Measurements from ENCODE around the gene TRIM62.
"Not testable (repeated sequence)": the region's sequence is repeated elsewhere in the genome, so short reads cannot be mapped to it uniquely, and the experiment has no call there.

The TRIM62 gene

GRCh38 chr1:33100119-33100415, 81.8 kb downstream of the TRIM62 start:
- 93 to 94% methylated on average over 4 of the region's 4 CpGs for WGBS, 2 experiments
- H3K27me3 ChIP-seq (ENCODE audit: control insufficient read depth, insufficient read depth, low read length, poor library complexity, severe bottlenecking); H3K27ac ChIP-seq (ENCODE audit: insufficient read depth, low read depth, low read length, poor library complexity, severe bottlenecking); H3K9me3 ChIP-seq (ENCODE audit: control insufficient read depth, low read length); H3K4me3 ChIP-seq (ENCODE audit: insufficient read depth, low read depth, low read length); H3K4me1 ChIP-seq (ENCODE audit: control insufficient read depth, insufficient read depth, low read length); H3K36me3 ChIP-seq (ENCODE audit: control insufficient read depth, insufficient read depth, low read length): not testable (repeated sequence)

- H3K36me3 ChIP-seq (ENCODE audit: control insufficient read depth, insufficient read depth, low read length), result no peaks in the 10 kb centered on the region
These were observed 82.3 kb downstream of the TRIM62 start for GRCh38 chr1:33099290-33100118.

GRCh38 chr1:33098371-33098770, 83.5 kb downstream of the TRIM62 start:
- no peak overlapping the region for H3K27ac ChIP-seq (ENCODE audit: insufficient read depth, low read depth, low read length, poor library complexity, severe bottlenecking)
- H3K36me3 ChIP-seq (ENCODE audit: control insufficient read depth, insufficient read depth, low read length), result no peaks in the 10 kb centered on the region

More at GRCh38 chr1:33099290-33100118, 82.3 kb downstream of the TRIM62 start:
- WGBS, 2 experiments, result 85 to 86% methylated on average over 12 to 13 of the region's 13 CpGs
- no peaks in the 10 kb centered on the region for H3K4me1 ChIP-seq (ENCODE audit: control insufficient read depth, insufficient read depth, low read length)
- no peak overlapping the region for H3K4me3 ChIP-seq (ENCODE audit: insufficient read depth, low read depth, low read length)
- H3K9me3 ChIP-seq (ENCODE audit: control insufficient read depth, low read length), result no peaks in the 10 kb centered on the region
- H3K27me3 ChIP-seq (ENCODE audit: control insufficient read depth, insufficient read depth, low read length, poor library complexity, severe bottlenecking), result no peaks in the 10 kb centered on the region
- no peak overlapping the region for H3K27ac ChIP-seq (ENCODE audit: insufficient read depth, low read depth, low read length, poor library complexity, severe bottlenecking)

GRCh38 chr1:33097762-33098161, 84.1 kb downstream of the TRIM62 start:
- no peak overlapping the region for H3K27ac ChIP-seq (ENCODE audit: insufficient read depth, low read depth, low read length, poor library complexity, severe bottlenecking)
- 96 to 97% methylated on average over 4 of the region's 4 CpGs for WGBS, 2 experiments
- H3K4me1 ChIP-seq (ENCODE audit: control insufficient read depth, insufficient read depth, low read length), result no peaks in the 10 kb centered on the region
- H3K4me3 ChIP-seq (ENCODE audit: insufficient read depth, low read depth, low read length), result no peak overlapping the region
- H3K36me3 ChIP-seq (ENCODE audit: control insufficient read depth, insufficient read depth, low read length), result no peaks in the 10 kb centered on the region
- H3K9me3 ChIP-seq (ENCODE audit: control insufficient read depth, low read length), result no peaks in the 10 kb centered on the region
- H3K27me3 ChIP-seq (ENCODE audit: control insufficient read depth, insufficient read depth, low read length, poor library complexity, severe bottlenecking), result no peaks in the 10 kb centered on the region

More at GRCh38 chr1:33098371-33098770, 83.5 kb downstream of the TRIM62 start:
- H3K9me3 ChIP-seq (ENCODE audit: control insufficient read depth, low read length), result no peaks in the 10 kb centered on the region
- H3K4me1 ChIP-seq (ENCODE audit: control insufficient read depth, insufficient read depth, low read length), result no peaks in the 10 kb centered on the region
- H3K4me3 ChIP-seq (ENCODE audit: insufficient read depth, low read depth, low read length), result no peak overlapping the region
- no peaks in the 10 kb centered on the region for H3K27me3 ChIP-seq (ENCODE audit: control insufficient read depth, insufficient read depth, low read length, poor library complexity, severe bottlenecking)

- 89 to 95% methylated on average over 3 of the region's 3 CpGs for WGBS, 2 experiments
- no peaks in the 10 kb centered on the region for H3K9me3 ChIP-seq (ENCODE audit: control insufficient read depth, low read length)
- no peaks in the 10 kb centered on the region for H3K27me3 ChIP-seq (ENCODE audit: control insufficient read depth, insufficient read depth, low read length, poor library complexity, severe bottlenecking)
- no peaks in the 10 kb centered on the region for H3K36me3 ChIP-seq (ENCODE audit: control insufficient read depth, insufficient read depth, low read length)
- H3K27ac ChIP-seq (ENCODE audit: insufficient read depth, low read depth, low read length, poor library complexity, severe bottlenecking), result no peak overlapping the region
- no peaks in the 10 kb centered on the region for H3K4me1 ChIP-seq (ENCODE audit: control insufficient read depth, insufficient read depth, low read length)
- H3K4me3 ChIP-seq (ENCODE audit: insufficient read depth, low read depth, low read length), result no peak overlapping the region
These were observed 84.7 kb downstream of the TRIM62 start for GRCh38 chr1:33097137-33097611.

GRCh38 chr1:33096363-33097005, 85.4 kb downstream of the TRIM62 start:
- no peaks in the 10 kb centered on the region for H3K36me3 ChIP-seq (ENCODE audit: control insufficient read depth, insufficient read depth, low read length)
- H3K27ac ChIP-seq (ENCODE audit: insufficient read depth, low read depth, low read length, poor library complexity, severe bottlenecking), result no peak overlapping the region
- no peaks in the 10 kb centered on the region for H3K9me3 ChIP-seq (ENCODE audit: control insufficient read depth, low read length)
- no peaks in the 10 kb centered on the region for H3K4me1 ChIP-seq (ENCODE audit: control insufficient read depth, insufficient read depth, low read length)
- H3K27me3 ChIP-seq (ENCODE audit: control insufficient read depth, insufficient read depth, low read length, poor library complexity, severe bottlenecking), result no peaks in the 10 kb centered on the region
- WGBS, 2 experiments, result 93 to 94% methylated on average over 7 of the region's 7 CpGs
- H3K4me3 ChIP-seq (ENCODE audit: insufficient read depth, low read depth, low read length), result no peak overlapping the region
